Activated T-helper 1 cell treated with anti-CD3 and anti-CD28 coated beads, Interleukin-2, amount 50 U/mL, for 16 hours (primary cell): Measurements from ENCODE around the gene THBS1.

ENCODE experiments used
- DNase-seq, 2 donors: peaks; one replicate each; pipeline ENCODE4 v3.0.0-alpha.2; 2020; ENCODE audit warnings: low read depth in 1 of 2, low spot score in 1 of 2

THBS1 gene

GRCh38 chr15:39573287-39573686 is 7.6 kb upstream of the THBS1 start:
- no peak for DNase-seq

- DNase-seq, result no peak
Measured at GRCh38 chr15:39573844-39574243, 7.0 kb upstream of the THBS1 start.

- DNase-seq, result no peak
Measured at GRCh38 chr15:39574427-39574826, 6.5 kb upstream of the THBS1 start.

GRCh38 chr15:39575180-39575579 is 5.7 kb upstream of the THBS1 start:
- DNase-seq, result no peak

GRCh38 chr15:39578851-39579486 is 1.9 kb upstream of the THBS1 start:
- DNase-seq, result no peak

- no peak for DNase-seq
Measured at GRCh38 chr15:39579487-39580116, 1.3 kb upstream of the THBS1 start.

- peak; percentile 73 to 81 for DNase-seq
Measured at GRCh38 chr15:39580117-39580484, 778 bp upstream of the THBS1 start.

- DNase-seq, result no peak
Measured at GRCh38 chr15:39581242-39581792, 438 bp downstream of the THBS1 start.

- DNase-seq, result no peak
Measured at GRCh38 chr15:39581793-39582285, 960 bp downstream of the THBS1 start.

GRCh38 chr15:39582286-39582976 is 1.6 kb downstream of the THBS1 start:
- DNase-seq, result no peak

GRCh38 chr15:39582977-39583595 is 2.2 kb downstream of the THBS1 start:
- DNase-seq, result no peak

GRCh38 chr15:39583596-39584265 is 2.9 kb downstream of the THBS1 start:
- no peak for DNase-seq

- DNase-seq, result no peak
Measured at GRCh38 chr15:39584266-39584659, 3.4 kb downstream of the THBS1 start.

GRCh38 chr15:39584662-39585388 is 3.9 kb downstream of the THBS1 start:
- no peak for DNase-seq

GRCh38 chr15:39585389-39585841 is 4.5 kb downstream of the THBS1 start:
- DNase-seq, result no peak

GRCh38 chr15:39585871-39586301 is 5.0 kb downstream of the THBS1 start:
- DNase-seq, result no peak

- DNase-seq, result no peak
Measured at GRCh38 chr15:39586387-39587095, 5.7 kb downstream of the THBS1 start.

- DNase-seq, result no peak
Measured at GRCh38 chr15:39587096-39587721, 6.3 kb downstream of the THBS1 start.
